Spleen (tissue), 11 donors: ENCODE results near the gene COBL. TPM values are rescaled to one million over a fixed set of nuclear protein-coding genes. Genes with fewer than 3 reads are reported as not detected.

ENCODE experiments used
- DNase-seq: peaks from one replicate; pipeline ENCODE4 v3.0.0-alpha.2; 2020
- H3K27ac ChIP-seq, 8 donors: fragments of 200-600 bp; sonication (generic) in 7 of 8; 1 replicate in 4 of 8; 2 replicates in 4 of 8; pipeline versions ENCODE4 v1.5.0 to v1.8.0; 2016 to 2021; ENCODE audit warnings: inconsistent platforms in 4 of 8, mild to moderate bottlenecking in 4 of 8, moderate library complexity in 1 of 8
- H3K27me3 ChIP-seq, 7 donors: fragments of 200-600 bp; sonication (generic) in 6 of 7; replicated peaks in 1 of 7; 1 replicate in 4 of 7; 2 replicates in 3 of 7; pipeline versions ENCODE4 v1.5.0 to v1.8.0; 2016 to 2021; ENCODE audit warnings: inconsistent platforms in 3 of 7, mild to moderate bottlenecking in 1 of 7
- H3K36me3 ChIP-seq, 6 donors: fragments of 200-600 bp; sonication (generic) in 5 of 6; 1 replicate in 4 of 6; 2 replicates in 2 of 6; pipeline versions ENCODE4 v1.5.0 to v1.8.0; 2016 to 2021; ENCODE audit warnings: inconsistent platforms in 2 of 6
- H3K4me1 ChIP-seq, 6 donors: fragments of 200-600 bp; sonication (generic) in 5 of 6; 1 replicate in 3 of 6; 2 replicates in 3 of 6; pipeline versions ENCODE4 v1.5.0 to v1.8.0; 2016 to 2021; ENCODE audit warnings: inconsistent platforms in 3 of 6
- H3K4me3 ChIP-seq, 8 donors: fragments of 200-600 bp; sonication (generic) in 7 of 8; 1 replicate in 4 of 8; 2 replicates in 4 of 8; pipeline versions ENCODE4 v1.5.0 to v1.8.0; 2016 to 2021; ENCODE audit warnings: inconsistent platforms in 4 of 8, mild to moderate bottlenecking in 4 of 8, moderate library complexity in 2 of 8
- H3K9me3 ChIP-seq, 8 donors: fragments of 200-600 bp; sonication (generic) in 7 of 8; 1 replicate in 4 of 8; 2 replicates in 4 of 8; pipeline versions ENCODE4 v1.5.0 to v1.8.0; 2016 to 2021; ENCODE audit warnings: inconsistent platforms in 4 of 8
- POLR2A ChIP-seq, 3 donors: fragments of 450-650 bp; IDR thresholded peaks; one replicate each; pipeline ENCODE4 v1.5.1; 2017; ENCODE audit warnings: antibody characterized with exemption in 3 of 3, mild to moderate bottlenecking in 1 of 3
- POLR2AphosphoS5 ChIP-seq, 3 donors: sonication (generic); formaldehyde crosslinking; IDR thresholded peaks; one replicate each; pipeline ENCODE4 v1.5.1; 2017; ENCODE audit warnings: antibody characterized with exemption in 3 of 3
- WGBS, 5 donors: extraction: QIAGEN DNeasy Blood & Tissue Kit in 3 of 5; methylation state at CpG; one replicate each; pipeline versions ENCODE4 v1.1.5 to v1.1.7; 2013 to 2018; 5-methylcytosine and 5-hydroxymethylcytosine counted together
- intact Hi-C: fragments of 100-400 bp; cut with DNase I; formaldehyde crosslinking; loops from one replicate; pipeline ENCODE4 v1.15.0; 2023; ENCODE audit warnings: low total_unique reads
- polyA plus RNA-seq, 3 donors: library from polyadenylated mRNA; stranded (reverse); fragments of 200-250 nt; gene quantifications; one replicate each; pipeline ENCODE4 v1.2.1, GENCODE V29; 2013
- total RNA-seq, 7 donors: library from RNA; depleted of rRNA in 3 of 7; stranded (reverse); fragments of >200 nt in 3 of 7; fragmentation: NEBNext Ultra II Directional in 4 of 7; extraction: Animal tissue kit (Norgen Biotek cat#: 25700) in 4 of 7; gene quantifications; one replicate each; pipeline versions ENCODE4 v1.1.0 to v1.2.1, GENCODE V29; 2016 to 2021
- TF ChIP-seq, protein P1 (sequence below), 11 experiments: fragments of 200-600 bp in 7 of 11; fragments of 450-650 bp in 4 of 11; sonication (generic) in 4 of 11; IDR thresholded peaks in 8 of 11; conservative IDR thresholded peaks in 3 of 11; 1 replicate in 7 of 11; 2 replicates in 4 of 11; pipeline versions ENCODE4 v1.4.0 to v1.8.0; 2016 to 2021; ENCODE audit warnings: antibody characterized with exemption in 11 of 11, inconsistent platforms in 4 of 11, mild to moderate bottlenecking in 1 of 11
- donor health status: healthy with polysubstance abuse.
- donor health status: DM: no; HTN: no; CAD: no; lungs with moderate emphysema.
- donor health status: DM: no; HTN: no; CAD: no.
- donor health status: Bipolar disorder and iron deficiency.
- donor health status: healthy.
- donor health status: DM: no; HTN: no; CAD: no.
- donor health status: DM: yes; HTN: yes; CAD: no.

The COBL gene
- total and polyA plus RNA-seq, 10 donors: 0.09 to 0.80 (median 0.57) TPM; not detected in 1

DNA sequence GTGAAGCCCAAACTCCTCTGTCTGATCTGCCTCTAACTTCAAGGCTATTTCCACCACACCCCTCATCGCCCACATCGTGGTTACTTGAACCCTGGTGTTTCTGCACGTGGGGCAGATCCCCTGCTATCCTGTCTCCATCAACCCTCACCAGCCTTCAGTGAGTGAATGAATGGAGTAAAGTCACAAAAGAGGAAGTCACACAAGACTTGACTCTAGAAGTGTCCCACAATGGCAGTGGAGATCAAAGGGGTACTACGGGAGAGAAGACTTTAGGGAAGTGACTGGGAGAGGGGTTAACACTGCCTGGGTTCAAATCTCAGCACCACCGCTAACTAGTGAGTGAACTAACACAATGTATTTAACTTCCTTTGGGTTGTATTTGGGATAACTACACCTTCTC, 85.9 kb downstream of the COBL start:
- Histone ChIP-seq H3K4me1 (no peaks in the 10 kb centered on the region), H3K9me3 (no peaks in the 10 kb centered on the region), H3K4me3 (no peak overlapping the region), H3K27ac (no peak overlapping the region), H3K27me3 (peaks cover 0 to 10% (median 0%) of the 10 kb centered on the region in 7 donors), H3K36me3 (no peaks in the 10 kb centered on the region)
- intact Hi-C loops: no loop called here
- TF ChIP-seq POLR2A (IDR thresholded peaks at IDR 0.05) (no peak), POLR2AphosphoS5 (IDR thresholded peaks at IDR 0.05) (no peak)
- TF ChIP-seq, protein P1, sequence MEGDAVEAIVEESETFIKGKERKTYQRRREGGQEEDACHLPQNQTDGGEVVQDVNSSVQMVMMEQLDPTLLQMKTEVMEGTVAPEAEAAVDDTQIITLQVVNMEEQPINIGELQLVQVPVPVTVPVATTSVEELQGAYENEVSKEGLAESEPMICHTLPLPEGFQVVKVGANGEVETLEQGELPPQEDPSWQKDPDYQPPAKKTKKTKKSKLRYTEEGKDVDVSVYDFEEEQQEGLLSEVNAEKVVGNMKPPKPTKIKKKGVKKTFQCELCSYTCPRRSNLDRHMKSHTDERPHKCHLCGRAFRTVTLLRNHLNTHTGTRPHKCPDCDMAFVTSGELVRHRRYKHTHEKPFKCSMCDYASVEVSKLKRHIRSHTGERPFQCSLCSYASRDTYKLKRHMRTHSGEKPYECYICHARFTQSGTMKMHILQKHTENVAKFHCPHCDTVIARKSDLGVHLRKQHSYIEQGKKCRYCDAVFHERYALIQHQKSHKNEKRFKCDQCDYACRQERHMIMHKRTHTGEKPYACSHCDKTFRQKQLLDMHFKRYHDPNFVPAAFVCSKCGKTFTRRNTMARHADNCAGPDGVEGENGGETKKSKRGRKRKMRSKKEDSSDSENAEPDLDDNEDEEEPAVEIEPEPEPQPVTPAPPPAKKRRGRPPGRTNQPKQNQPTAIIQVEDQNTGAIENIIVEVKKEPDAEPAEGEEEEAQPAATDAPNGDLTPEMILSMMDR (IDR thresholded peaks at IDR 0.05 in 8 of 11, conservative IDR thresholded peaks at IDR 0.05 in 3 of 11): no peak
- 65 to 77% (median 71%) methylated on average over 5 of the region's 5 CpGs for WGBS, 5 donors
- DNase-seq: no peak

- 70 to 82% (median 73%) methylated on average over 2 of the region's 2 CpGs for WGBS, 5 donors
- Histone ChIP-seq H3K9me3 (no peaks in the 10 kb centered on the region), H3K27me3 (peaks cover 0 to 10% (median 0%) of the 10 kb centered on the region in 7 donors), H3K4me1 (no peaks in the 10 kb centered on the region), H3K27ac (no peak overlapping the region), H3K36me3 (no peaks in the 10 kb centered on the region), H3K4me3 (no peak overlapping the region)
- no peak for DNase-seq
- intact Hi-C loops: no loop called here
- TF ChIP-seq POLR2A (IDR thresholded peaks at IDR 0.05): no peak
- TF ChIP-seq, protein P1 (IDR thresholded peaks at IDR 0.05 in 8 of 11, conservative IDR thresholded peaks at IDR 0.05 in 3 of 11): no peak
- TF ChIP-seq POLR2AphosphoS5 (IDR thresholded peaks at IDR 0.05): no peak
Observed at GRCh38 chr7:51230324-51230625, 86.3 kb downstream of the COBL start.

GRCh38 chr7:51229620-51230323, 86.8 kb downstream of the COBL start:
- intact Hi-C loops: no loop called here
- Histone ChIP-seq H3K9me3 (no peaks in the 10 kb centered on the region), H3K36me3 (no peaks in the 10 kb centered on the region), H3K27ac (no peak overlapping the region), H3K4me3 (no peak overlapping the region), H3K4me1 (no peaks in the 10 kb centered on the region), H3K27me3 (peaks cover 0 to 10% (median 0%) of the 10 kb centered on the region in 7 donors)
- no peak for DNase-seq
- TF ChIP-seq, protein P1 (IDR thresholded peaks at IDR 0.05 in 8 of 11, conservative IDR thresholded peaks at IDR 0.05 in 3 of 11): no peak
- TF ChIP-seq POLR2AphosphoS5 (IDR thresholded peaks at IDR 0.05) (no peak), POLR2A (IDR thresholded peaks at IDR 0.05) (no peak)
- 83 to 96% (median 87%) methylated on average over 9 to 11 of the region's 11 CpGs for WGBS, 5 donors

DNA sequence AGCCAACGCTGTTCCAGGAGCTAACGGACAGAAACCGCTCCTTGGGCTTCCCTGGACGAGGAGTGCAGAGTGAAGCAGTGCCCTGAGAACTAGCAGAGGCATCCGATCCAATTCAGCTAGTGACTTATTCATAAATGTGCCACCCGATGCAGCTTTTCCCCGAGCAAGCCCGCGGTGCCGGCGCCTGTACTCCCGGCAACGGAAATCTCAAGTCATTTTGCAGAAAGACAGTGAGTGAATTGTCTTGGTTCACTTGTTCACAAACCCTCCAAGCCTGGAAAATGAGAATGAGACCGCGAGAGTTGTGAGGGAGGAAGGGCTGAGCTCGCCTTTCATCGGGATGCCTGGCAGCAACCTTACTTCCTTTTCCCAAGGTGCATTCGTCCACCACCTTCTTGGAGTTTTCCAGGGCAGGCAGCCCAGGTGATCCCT, 87.5 kb downstream of the COBL start:
- DNase-seq: no peak
- TF ChIP-seq POLR2AphosphoS5 (IDR thresholded peaks at IDR 0.05): no peak
- no peak for TF ChIP-seq POLR2A (IDR thresholded peaks at IDR 0.05)
- TF ChIP-seq, protein P1 (IDR thresholded peaks at IDR 0.05 in 8 of 11, conservative IDR thresholded peaks at IDR 0.05 in 3 of 11): no peak
- H3K27ac ChIP-seq: no peak overlapping the region

More for the DNA sequence above, 87.5 kb downstream of the COBL start:
- H3K9me3 ChIP-seq: no peaks in the 10 kb centered on the region
- intact Hi-C loops: no loop called here
- no peaks in the 10 kb centered on the region for H3K36me3 ChIP-seq
- 72 to 81% (median 74%) methylated on average over 18 of the region's 18 CpGs for WGBS, 5 donors
- no peaks in the 10 kb centered on the region for H3K4me1 ChIP-seq
- peaks cover 0 to 10% (median 0%) of the 10 kb centered on the region in 7 donors for H3K27me3 ChIP-seq
- H3K4me3 ChIP-seq: no peak overlapping the region
